ENCODE data around the gene SRGN. TPM values are rescaled to one million over a fixed set of nuclear protein-coding genes. Genes with fewer than 3 reads are reported as not detected.

Gene SRGN
- polyA plus RNA-seq, 1 donor from 2014 or later: not detected

GRCh38 chr10:69060127-69060798 is 27.6 kb upstream of the SRGN start:
- no peak for TF ChIP-seq EZH2 (IDR thresholded peaks at IDR 0.05; ENCODE audit: borderline replicate concordance, insufficient read depth, low read length, poor library complexity, severe bottlenecking)
- TF ChIP-seq EP300 (conservative IDR thresholded peaks at IDR 0.05; ENCODE audit: poor library complexity, severe bottlenecking): no peak
- no peak for TF ChIP-seq CTCF (IDR thresholded peaks at IDR 0.05; ENCODE audit: poor library complexity, severe bottlenecking)
- no peak for TF ChIP-seq POLR2AphosphoS5 (IDR thresholded peaks at IDR 0.05)
- no peak for TF ChIP-seq SMC3 (conservative IDR thresholded peaks at IDR 0.05; ENCODE audit: poor library complexity)
- TF ChIP-seq RAD21 (conservative IDR thresholded peaks at IDR 0.05): no peak
- TF ChIP-seq TAF1 (IDR thresholded peaks at IDR 0.05; ENCODE audit: low read depth): no peak
- no peak for TF ChIP-seq MXI1 (conservative IDR thresholded peaks at IDR 0.05; ENCODE audit: poor library complexity, severe bottlenecking)
- TF ChIP-seq REST (IDR thresholded peaks at IDR 0.05; ENCODE audit: borderline replicate concordance): no peak
- Histone ChIP-seq H3K9me2 (ENCODE audit: insufficient read depth, low read length) (no peaks in the 10 kb centered on the region), H2AFZ (ENCODE audit: low read depth, low read length) (no peak overlapping the region), H3F3A (ENCODE audit: insufficient read depth, low read length, poor library complexity, severe bottlenecking) (no peaks in the 10 kb centered on the region), H3K4me3 (ENCODE audit: low read length) (no peak overlapping the region), H3K27me3 (ENCODE audit: insufficient read depth, low read depth, low read length) (no peaks in the 10 kb centered on the region), H3K79me2 (replicated peaks; ENCODE audit: insufficient read depth, low read length) (no peaks in the 10 kb centered on the region), H4K20me1 (ENCODE audit: insufficient read depth) (no peaks in the 10 kb centered on the region), H3K36me3 (ENCODE audit: insufficient read depth, low read length) (no peaks in the 10 kb centered on the region), H3K9me3 (ENCODE audit: low read length) (no peaks in the 10 kb centered on the region), H3K9ac (ENCODE audit: low read length) (no peak overlapping the region), H3K4me2 (ENCODE audit: low read length) (no peak overlapping the region), H3K27ac (ENCODE audit: low read length) (no peak overlapping the region)

DNA sequence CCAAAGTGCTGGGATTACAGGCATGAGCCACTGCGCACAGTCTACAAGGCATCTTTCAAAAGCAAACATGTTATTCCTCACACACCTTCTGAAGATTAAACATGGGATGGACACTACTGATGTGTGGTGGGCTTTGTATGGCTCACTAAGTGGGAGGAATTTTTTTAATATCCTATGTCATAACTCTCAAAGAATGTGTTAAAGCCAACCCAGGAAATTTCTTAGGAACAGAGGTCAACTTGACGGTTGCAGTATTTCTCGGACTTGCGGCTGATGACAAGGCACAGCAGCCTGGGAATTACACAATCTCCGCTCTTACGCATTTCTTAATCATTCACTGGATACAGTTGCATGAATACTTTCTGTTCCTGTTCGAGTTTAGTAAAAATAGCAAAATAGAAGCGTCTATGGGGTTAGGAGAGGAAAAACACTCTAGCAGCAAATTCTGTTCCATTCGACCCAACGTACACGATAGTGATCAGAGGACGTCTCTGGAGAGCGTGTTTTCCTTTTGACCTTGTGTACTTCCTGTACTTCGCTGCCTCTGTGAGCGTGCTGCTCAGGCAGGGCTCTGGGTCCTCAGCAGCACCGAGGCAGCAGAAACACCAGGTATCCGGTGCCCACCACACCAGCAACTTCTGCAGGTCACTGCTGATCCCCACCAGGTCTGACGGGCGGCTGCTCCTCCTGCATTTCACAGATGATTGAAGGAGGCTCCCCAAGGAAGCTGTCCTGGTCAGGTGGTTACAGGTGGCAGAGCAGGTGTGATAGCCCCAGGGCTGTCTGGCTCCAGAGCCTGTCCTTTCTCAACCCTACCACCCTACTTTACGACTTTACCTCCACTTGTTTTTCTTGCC is 26.4 kb upstream of the SRGN start:
- Histone ChIP-seq H3K27ac (ENCODE audit: low read length) (no peak overlapping the region), H2AFZ (ENCODE audit: low read depth, low read length) (no peak overlapping the region), H4K20me1 (ENCODE audit: insufficient read depth) (no peaks in the 10 kb centered on the region), H3K9me3 (ENCODE audit: low read length) (no peaks in the 10 kb centered on the region), H3K9me2 (ENCODE audit: insufficient read depth, low read length) (no peaks in the 10 kb centered on the region), H3K27me3 (ENCODE audit: insufficient read depth, low read depth, low read length) (no peaks in the 10 kb centered on the region), H3K79me2 (replicated peaks; ENCODE audit: insufficient read depth, low read length) (no peaks in the 10 kb centered on the region), H3K4me2 (ENCODE audit: low read length) (no peak overlapping the region), H3F3A (ENCODE audit: insufficient read depth, low read length, poor library complexity, severe bottlenecking) (no peaks in the 10 kb centered on the region), H3K9ac (ENCODE audit: low read length) (no peak overlapping the region), H3K4me3 (ENCODE audit: low read length) (no peak overlapping the region), H3K36me3 (ENCODE audit: insufficient read depth, low read length) (no peaks in the 10 kb centered on the region)
- no peak for TF ChIP-seq MXI1 (conservative IDR thresholded peaks at IDR 0.05; ENCODE audit: poor library complexity, severe bottlenecking)
- no peak for TF ChIP-seq CTCF (IDR thresholded peaks at IDR 0.05; ENCODE audit: poor library complexity, severe bottlenecking)
- TF ChIP-seq RAD21 (conservative IDR thresholded peaks at IDR 0.05): no peak
- TF ChIP-seq EP300 (conservative IDR thresholded peaks at IDR 0.05; ENCODE audit: poor library complexity, severe bottlenecking): no peak
- TF ChIP-seq POLR2AphosphoS5 (IDR thresholded peaks at IDR 0.05): no peak
- TF ChIP-seq EZH2 (IDR thresholded peaks at IDR 0.05; ENCODE audit: borderline replicate concordance, insufficient read depth, low read length, poor library complexity, severe bottlenecking): no peak
- no peak for TF ChIP-seq SMC3 (conservative IDR thresholded peaks at IDR 0.05; ENCODE audit: poor library complexity)
- no peak for TF ChIP-seq REST (IDR thresholded peaks at IDR 0.05; ENCODE audit: borderline replicate concordance)
- TF ChIP-seq TAF1 (IDR thresholded peaks at IDR 0.05; ENCODE audit: low read depth): no peak

Data from neural cell (in vitro differentiated cells).